GM15510 (cell line): ENCODE measurements around the gene RDH12.
A peak's percentile ranks its signal among the peaks of the same experiment; 100 is the strongest.
"Not testable (repeated sequence)": the region's sequence is repeated elsewhere in the genome, so short reads cannot be mapped to it uniquely, and the experiment has no call there.

Experiments
- POLR2A ChIP-seq: IDR thresholded peaks from 3 replicates; pipeline ENCODE4 v1.6.1; 2011; ENCODE audit warnings: borderline replicate concordance; ENCODE audit not compliant: insufficient read length; ENCODE audit errors: extremely low read depth

Gene RDH12

DNA sequence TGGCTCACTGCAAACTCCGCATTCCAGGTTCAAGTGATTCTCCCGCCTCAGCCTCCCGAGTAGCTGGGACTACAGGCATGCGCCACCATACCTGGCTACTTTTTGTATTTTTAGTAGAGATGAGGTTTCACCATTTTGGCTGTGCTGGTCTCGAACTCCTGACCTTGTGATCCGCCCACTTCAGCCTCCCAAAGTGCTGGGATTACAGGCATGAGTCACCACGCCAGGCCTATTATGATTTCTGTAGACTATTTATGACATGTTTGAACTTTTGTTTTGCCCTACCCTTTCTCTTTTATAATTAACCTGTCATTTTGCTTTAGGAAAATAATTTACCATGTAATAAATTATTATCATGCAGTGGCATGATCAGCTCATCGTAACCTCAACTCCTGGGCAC lies at the start of gene RDH12:
RDH12 (plus strand) TSS at position 395 of the 400 bp plus-strand sequence. CDS start 20,757 bp downstream, outside the sequence.
- not testable (repeated sequence) for TF ChIP-seq POLR2A

DNA sequence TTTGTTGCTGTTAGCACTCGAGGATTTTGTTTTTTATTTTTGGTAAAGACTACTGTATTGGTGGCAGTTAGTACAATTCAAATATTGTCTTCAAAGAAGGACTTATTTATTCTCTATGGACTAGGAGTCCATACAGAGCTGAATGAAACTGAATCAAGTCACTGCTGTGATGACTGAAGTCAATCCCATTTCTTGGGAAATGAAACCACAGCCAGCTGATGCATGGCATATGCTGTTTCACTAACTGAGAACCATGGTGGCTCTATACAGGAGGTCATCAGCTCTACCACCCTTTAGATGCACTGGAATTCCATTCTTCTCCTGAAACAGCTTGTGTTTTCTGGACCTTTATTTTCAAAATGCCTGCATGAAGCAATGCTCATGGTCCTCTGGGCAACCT lies 49.5 kb upstream of the RDH12 start:
- TF ChIP-seq POLR2A, result no peak

DNA sequence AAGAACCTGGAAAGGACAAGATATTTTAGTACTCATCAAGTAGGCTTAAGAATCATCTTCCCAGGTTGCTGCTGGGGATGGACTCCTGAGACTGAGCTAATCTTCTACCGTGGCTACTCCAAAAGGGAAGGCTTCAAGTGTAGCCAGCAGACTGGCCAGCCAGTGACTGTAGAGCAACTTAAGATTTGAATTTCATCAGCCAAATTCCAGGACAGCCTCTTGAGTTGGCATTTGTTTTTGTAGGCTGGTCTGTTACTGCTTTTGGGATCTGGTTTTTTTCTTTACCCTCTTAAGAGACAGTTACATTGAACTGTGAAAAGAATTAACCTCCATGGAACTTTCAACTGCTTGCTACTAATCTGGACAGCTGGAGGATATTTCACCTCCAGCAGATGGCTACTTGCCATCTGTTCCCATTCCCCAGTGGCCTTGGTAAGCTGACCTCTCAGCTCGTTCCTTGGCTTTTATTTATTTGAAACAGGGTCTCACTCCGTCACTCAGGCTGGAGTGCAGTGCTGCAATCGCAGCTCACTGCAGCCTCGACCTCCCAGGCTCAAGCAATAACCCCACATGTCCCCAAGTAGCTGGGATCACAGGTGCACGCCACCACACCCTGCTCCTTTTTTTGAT lies 47.9 kb upstream of the RDH12 start:
- TF ChIP-seq POLR2A, result no peak

DNA sequence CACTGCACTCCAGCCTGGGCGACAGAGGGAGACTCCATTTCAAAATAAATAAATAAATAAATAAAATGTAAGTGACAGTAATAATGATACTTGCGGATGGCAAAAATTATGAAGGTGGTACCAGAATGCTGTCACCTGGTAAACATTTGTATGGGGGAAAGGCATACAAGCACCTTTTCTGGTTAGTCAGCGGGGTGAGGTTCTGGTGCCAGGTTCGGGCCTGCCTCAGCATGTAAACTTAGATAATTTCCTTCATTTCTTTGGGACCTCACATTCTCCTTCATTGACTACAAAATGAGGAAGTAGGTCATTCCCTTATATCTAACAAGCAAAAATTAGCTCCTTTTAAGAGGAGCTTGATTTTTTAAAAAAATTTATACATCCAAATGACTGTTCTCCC lies 38.1 kb upstream of the RDH12 start:
- no peak for TF ChIP-seq POLR2A

DNA sequence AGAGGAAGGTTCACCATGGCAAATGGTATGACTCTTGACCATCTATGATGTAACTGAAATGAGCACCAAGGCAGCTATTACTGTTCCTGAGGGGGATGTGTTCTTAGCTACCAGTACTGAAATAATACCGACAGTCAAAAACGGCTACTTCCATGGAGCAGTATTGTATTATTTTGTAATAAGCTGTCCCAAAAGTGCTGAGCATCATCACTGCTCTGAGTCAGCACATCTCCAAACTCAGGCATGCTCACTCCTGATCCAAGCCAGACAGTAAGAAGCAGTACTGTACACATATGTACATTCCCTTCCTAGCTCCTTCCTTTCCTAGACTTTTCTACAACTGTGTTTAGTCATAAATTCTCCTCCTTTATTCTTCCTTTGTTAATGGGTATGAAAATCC lies 35.8 kb upstream of the RDH12 start:
- TF ChIP-seq POLR2A, result no peak

DNA sequence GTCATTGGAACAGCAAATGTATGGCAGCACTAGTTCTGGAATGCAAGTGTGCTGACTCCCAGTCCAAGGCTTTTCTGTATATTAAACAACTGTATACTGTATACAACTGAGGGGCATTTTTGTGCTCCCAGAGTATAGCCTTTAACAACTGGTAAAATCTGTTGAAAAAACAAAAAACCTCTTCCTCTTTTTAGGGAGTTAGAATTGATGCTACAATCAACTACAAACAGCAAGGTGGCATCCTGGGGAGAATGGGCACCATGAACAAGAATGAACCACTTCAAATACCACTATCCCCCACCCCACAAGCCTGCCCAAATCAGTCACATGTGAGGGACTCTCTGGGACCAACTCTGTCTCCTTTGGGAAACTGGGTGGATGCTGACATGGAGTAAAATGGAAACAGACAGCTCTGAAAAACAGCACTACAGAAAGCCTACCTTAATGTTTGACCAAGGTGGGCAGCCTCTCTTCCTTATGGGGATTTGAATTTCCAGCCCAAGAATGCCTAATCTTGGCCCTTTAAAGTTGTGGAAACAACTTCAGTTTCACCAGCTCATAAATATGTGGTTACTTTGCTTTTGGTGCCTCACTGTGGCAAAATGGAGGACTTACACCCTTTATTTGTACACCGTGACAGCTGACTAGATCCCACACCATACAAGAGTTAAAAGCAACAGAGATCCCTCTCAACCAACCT lies 34.8 kb upstream of the RDH12 start:
- no peak for TF ChIP-seq POLR2A

DNA sequence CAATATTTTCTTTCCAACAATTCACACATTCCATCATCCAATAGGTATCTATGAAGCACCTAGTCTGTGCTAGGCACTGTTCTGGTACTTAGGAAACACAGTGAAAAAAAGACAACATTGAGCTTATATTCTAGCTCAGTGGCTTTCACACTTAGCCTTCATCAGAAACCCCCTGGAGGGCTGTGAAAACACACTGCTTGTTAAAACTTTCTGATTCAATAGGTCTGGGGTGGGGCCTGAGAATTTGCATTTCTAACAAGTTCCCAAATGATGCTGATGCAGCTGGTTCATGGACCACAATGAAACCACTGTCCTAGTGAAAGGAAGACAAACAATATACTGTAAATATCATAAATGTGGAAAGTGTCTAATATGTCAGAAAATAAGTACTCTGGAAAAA lies 33.1 kb upstream of the RDH12 start:
- no peak for TF ChIP-seq POLR2A

DNA sequence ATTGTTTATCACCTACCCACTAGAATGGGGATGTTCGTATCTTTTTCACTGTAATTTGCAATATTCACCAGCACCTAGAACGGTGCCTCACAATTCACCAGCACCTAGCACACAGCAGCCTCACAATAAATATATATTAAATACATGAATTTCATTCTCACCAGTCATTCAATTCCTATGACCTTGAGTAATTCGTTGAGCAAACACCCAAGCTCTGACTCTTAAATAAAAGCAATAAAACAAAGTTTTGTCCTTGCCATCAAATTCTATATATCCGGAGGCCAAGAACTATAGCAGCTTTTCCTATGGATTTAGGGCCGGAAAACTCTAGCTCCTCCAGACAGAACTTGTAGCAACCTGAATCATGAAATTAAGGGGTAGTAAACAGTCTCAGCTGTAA lies 28.2 kb upstream of the RDH12 start:
- TF ChIP-seq POLR2A, result no peak

DNA sequence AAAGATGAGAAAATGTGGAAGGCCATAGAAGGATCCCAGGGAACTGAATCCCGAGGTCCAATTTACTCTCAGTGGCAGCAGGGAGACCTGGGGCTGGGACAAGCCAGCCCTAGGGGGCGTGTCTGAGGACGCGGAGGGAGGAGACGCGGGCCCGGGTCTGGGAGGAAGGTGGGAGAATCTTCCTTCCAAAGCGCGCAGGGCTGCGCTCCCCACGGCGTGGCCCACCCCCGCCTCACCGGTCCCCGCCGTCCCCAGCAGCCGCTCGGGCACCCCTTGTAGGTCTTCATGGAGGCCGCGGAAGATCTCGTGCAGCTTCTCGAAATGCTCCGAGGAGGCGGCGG lies 27.6 kb upstream of the RDH12 start:
- TF ChIP-seq POLR2A, result no peak

DNA sequence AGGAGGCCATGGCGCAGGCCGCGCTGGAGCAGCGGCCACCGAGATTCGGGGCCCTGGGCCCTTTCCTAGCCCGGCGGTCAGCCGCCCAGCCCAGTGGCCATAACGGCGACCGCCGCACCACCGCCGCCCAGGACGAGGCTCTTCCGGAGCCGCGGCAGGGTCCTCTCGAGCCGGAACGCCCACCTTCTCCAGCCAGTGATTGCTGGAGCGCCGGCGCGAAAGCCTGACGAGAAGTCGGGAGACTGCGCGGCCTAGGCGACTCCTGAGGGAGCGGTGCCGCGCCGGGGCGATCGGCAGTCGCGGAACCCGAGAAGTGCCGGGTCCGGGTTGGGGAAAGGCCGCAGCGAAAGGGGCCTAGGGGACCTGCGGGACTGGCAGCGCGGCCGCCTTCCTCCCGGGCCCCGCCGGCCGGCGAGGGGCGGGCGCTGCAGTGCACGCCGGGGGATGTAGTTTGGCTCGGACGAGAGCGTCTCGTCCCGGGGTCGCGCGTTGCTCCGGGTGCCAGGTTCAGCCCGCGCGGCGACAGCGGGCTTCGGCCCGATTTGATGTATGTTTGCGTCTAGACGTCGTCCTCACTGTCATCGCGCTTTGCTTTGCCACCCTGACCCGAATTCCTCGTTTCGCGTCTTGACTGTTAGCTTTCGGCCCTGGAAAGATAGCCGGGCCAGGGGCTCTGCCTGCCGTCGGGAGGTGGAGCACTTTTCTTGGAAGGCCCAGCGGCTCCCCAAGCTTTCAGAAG lies 27.0 kb upstream of the RDH12 start, which contains the start of gene VTI1B:
VTI1B (minus strand) TSS at position 153 of the 739 bp plus-strand sequence; CDS start at position 10, 143 bp downstream.
- TF ChIP-seq POLR2A, result peak; percentile 79

DNA sequence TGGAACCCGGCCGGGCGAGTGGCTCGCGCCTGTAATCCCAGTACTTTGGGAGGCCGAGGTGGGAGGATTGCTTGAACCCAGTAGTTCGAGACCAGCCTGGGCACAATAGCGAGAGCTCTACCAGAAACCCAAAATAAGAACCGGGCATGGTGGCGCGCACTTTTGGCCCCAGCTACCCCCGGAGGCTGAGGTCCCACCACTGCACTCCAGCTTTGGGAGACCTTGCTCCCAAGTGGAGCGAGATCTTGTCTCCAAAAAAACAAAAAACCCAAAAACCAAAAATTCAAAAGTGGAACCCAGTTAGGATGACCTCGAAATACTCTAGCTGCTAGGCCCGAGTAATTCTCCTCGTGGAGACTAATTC lies 26.5 kb upstream of the RDH12 start:
- TF ChIP-seq POLR2A, result no peak

DNA sequence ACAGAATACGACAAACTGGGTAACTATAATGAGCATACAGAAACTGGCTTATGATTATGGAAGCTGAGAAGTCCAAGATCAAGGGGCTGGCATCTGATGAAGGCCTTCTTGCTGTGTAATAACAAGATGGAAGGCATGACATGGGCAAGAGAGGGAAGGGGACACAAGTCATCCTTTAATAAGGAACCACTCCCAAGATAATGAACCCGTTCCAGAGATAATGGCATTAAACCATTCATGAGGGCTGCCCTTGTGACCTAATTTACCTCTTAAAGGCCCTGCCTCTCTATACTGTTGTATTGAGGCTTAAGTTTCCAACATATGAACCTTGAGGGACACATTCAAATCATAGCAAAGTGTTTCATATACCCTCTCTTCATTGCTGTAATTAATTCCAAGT lies 22.7 kb upstream of the RDH12 start:
- no peak for TF ChIP-seq POLR2A

DNA sequence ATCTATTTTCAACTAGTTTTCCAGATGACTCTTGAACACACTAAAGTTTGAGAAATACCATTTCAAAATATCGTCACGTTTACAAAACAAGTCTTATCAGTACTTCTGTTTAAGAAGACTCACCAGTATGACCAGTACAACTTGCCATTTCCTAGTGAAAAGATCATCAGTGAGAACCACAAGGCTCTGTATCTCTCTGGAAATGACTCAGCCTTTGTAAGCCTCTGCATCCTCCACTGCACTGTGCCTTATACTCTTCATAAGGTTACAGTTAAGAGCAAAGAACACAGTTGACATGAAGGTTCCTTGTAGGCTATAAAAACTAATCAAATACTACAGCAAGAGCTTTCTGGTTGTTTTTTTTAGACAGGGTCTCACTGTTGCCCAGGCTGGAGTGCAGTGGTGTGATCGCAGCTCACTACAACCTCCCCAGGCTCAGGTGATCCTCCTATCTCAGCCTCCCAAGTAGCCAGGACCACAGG lies 21.5 kb upstream of the RDH12 start:
- TF ChIP-seq POLR2A, result no peak

DNA sequence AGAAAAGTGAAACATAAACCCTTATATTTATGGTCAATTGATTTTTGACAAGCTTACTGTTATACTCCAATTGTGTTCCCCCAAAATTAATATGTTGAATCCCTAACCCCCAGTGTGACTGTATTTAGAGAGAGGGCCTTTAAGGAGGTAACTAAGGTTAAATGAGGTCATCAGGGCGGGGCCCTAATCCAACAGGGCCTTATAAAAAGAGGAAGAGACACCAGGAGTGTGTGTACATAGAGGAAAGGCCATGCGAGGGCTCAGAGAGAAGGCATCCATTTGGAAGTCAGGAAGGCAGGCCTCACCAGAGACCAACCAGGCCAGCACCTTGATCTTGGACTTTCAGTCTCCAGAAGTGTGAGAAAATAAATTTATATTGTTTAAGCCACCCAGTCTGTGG lies 20.7 kb upstream of the RDH12 start:
- no peak for TF ChIP-seq POLR2A

DNA sequence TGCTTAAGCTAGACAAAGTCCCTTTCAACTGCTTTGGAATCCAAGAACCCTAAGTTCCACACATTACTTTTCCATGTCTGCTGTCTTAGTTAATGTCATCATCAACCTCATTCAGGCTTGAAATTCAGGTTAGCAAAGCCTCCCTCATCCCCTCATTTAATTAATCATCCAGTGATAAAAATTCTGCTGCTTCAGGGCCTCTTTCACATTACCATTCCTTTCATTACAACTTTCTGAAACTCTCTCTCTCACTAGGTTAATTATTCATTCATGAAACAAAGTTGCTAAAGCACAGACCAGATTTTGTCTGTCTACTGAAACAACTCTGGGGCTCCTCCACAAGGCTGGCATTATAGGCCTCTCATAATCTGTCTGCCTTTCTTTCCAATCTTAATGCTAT lies 17.8 kb upstream of the RDH12 start:
- no peak for TF ChIP-seq POLR2A
